ENCODE data around the gene GLI3. TPM values are rescaled to one million over a fixed set of nuclear protein-coding genes. Genes with fewer than 3 reads are reported as not detected.

GLI3 gene
- total RNA-seq, 1 donor from 2014 or later: 126 TPM

DNA sequence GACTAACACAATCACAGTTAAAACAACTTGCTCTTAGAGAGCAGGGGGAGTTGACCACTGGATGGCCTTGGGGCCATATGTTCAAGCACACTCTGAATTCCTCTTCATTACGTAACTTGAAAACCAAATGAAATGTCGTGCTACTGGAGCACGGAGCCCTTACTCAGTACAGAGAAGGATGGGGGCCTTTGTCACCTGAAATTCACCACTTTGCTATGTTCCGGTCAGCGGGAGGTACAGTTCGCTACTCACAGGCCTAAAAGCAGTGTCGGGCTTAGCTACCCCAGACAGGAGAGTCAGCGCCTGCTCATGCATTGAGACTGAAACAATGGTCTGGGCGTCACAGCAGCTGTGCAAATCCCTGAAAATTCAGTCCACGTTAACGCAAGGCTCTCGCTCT lies 39.6 kb downstream of the GLI3 start:
- H3K4me3 Mint-ChIP-seq: no peak overlapping the region
- peaks cover 59% of the 10 kb centered on the region for H3K4me1 Mint-ChIP-seq
- no peaks in the 10 kb centered on the region for H3K27me3 Mint-ChIP-seq (ENCODE audit: low read depth)
- TF ChIP-seq, protein P1, sequence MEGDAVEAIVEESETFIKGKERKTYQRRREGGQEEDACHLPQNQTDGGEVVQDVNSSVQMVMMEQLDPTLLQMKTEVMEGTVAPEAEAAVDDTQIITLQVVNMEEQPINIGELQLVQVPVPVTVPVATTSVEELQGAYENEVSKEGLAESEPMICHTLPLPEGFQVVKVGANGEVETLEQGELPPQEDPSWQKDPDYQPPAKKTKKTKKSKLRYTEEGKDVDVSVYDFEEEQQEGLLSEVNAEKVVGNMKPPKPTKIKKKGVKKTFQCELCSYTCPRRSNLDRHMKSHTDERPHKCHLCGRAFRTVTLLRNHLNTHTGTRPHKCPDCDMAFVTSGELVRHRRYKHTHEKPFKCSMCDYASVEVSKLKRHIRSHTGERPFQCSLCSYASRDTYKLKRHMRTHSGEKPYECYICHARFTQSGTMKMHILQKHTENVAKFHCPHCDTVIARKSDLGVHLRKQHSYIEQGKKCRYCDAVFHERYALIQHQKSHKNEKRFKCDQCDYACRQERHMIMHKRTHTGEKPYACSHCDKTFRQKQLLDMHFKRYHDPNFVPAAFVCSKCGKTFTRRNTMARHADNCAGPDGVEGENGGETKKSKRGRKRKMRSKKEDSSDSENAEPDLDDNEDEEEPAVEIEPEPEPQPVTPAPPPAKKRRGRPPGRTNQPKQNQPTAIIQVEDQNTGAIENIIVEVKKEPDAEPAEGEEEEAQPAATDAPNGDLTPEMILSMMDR (IDR thresholded peaks at IDR 0.05; ENCODE audit: unreplicated experiment): no peak
- H3K27ac Mint-ChIP-seq: peak overlapping the region; percentile 18
- H3K36me3 Mint-ChIP-seq: peaks cover 8% of the 10 kb centered on the region
- no peaks in the 10 kb centered on the region for H3K9me3 Mint-ChIP-seq
- DNase-seq (ENCODE audit: low spot score in 2 of 2, unreplicated experiment in 2 of 2): no peak

DNA sequence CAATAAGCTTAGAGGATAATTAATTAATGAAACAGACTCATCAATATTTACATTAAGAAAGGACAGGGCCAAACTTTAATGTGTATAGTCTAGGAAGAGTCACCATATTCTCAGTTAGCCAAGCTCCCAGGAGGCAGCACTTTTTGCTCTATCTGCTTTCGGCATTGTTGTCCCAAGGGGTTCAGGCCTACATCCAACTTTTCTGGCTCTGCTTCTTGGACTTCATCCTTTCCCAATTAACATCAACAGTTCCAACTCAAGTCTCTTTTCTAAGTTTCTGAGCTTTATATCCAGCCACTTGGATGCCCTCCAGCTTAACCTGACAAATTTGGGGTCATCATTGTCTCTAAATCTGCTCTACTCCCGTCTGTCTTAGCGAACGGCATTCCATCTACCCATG lies 42.8 kb downstream of the GLI3 start:
- no peaks in the 10 kb centered on the region for H3K9me3 Mint-ChIP-seq
- H3K4me3 Mint-ChIP-seq: peak overlapping the region; percentile 5
- H3K27ac Mint-ChIP-seq: peak overlapping the region; percentile 95
- TF ChIP-seq, protein P1 (IDR thresholded peaks at IDR 0.05; ENCODE audit: unreplicated experiment): no peak
- H3K27me3 Mint-ChIP-seq (ENCODE audit: low read depth): no peaks in the 10 kb centered on the region
- DNase-seq (ENCODE audit: low spot score in 2 of 2, unreplicated experiment in 2 of 2): no peak
- peaks cover 8% of the 10 kb centered on the region for H3K36me3 Mint-ChIP-seq
- peaks cover 76% of the 10 kb centered on the region for H3K4me1 Mint-ChIP-seq

- Mint-ChIP-seq H3K9me3 (no peaks in the 10 kb centered on the region), H3K27me3 (ENCODE audit: low read depth) (no peaks in the 10 kb centered on the region), H3K4me3 (peak overlapping the region; percentile 22), H3K27ac (peak overlapping the region; percentile 95), H3K36me3 (peaks cover 9% of the 10 kb centered on the region), H3K4me1 (peaks cover 72% of the 10 kb centered on the region)
- no peak for DNase-seq (ENCODE audit: low spot score in 2 of 2, unreplicated experiment in 2 of 2)
- TF ChIP-seq, protein P1 (IDR thresholded peaks at IDR 0.05; ENCODE audit: unreplicated experiment): no peak
Measured at GRCh38 chr7:42193471-42194129, 43.4 kb downstream of the GLI3 start.

GRCh38 chr7:42192851-42193461 lies 44.1 kb downstream of the GLI3 start:
- no peak for DNase-seq (ENCODE audit: low spot score in 2 of 2, unreplicated experiment in 2 of 2)
- Mint-ChIP-seq H3K4me1 (peaks cover 65% of the 10 kb centered on the region), H3K9me3 (no peaks in the 10 kb centered on the region), H3K36me3 (peaks cover 12% of the 10 kb centered on the region), H3K27ac (peak overlapping the region; percentile 95), H3K27me3 (ENCODE audit: low read depth) (no peaks in the 10 kb centered on the region), H3K4me3 (peak overlapping the region; percentile 22)
- TF ChIP-seq, protein P1 (IDR thresholded peaks at IDR 0.05; ENCODE audit: unreplicated experiment): no peak

DNA sequence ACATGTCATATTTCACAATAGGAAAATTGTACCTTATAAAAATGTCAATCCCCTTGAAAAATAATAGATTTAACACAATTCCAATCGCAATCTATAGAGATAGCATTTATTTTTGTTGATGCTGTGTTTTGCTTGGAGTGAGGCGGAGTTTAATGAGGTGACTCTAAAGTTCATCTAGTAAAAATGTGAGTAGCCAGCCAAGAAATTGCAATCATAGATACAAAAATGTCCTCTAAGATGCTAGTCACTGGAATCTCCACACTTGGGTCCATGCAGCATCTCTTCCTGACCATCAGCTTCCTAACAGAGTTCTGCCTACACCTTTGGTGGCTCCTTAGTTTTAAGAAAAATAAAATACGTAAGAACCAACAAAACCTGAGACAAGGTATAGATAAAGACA lies 44.9 kb downstream of the GLI3 start:
- H3K9me3 Mint-ChIP-seq: no peaks in the 10 kb centered on the region
- H3K27ac Mint-ChIP-seq: peak overlapping the region; percentile 95
- peaks cover 61% of the 10 kb centered on the region for H3K4me1 Mint-ChIP-seq
- H3K36me3 Mint-ChIP-seq: peaks cover 7% of the 10 kb centered on the region
- no peaks in the 10 kb centered on the region for H3K27me3 Mint-ChIP-seq (ENCODE audit: low read depth)
- no peak for DNase-seq (ENCODE audit: low spot score in 2 of 2, unreplicated experiment in 2 of 2)
- TF ChIP-seq, protein P1 (IDR thresholded peaks at IDR 0.05; ENCODE audit: unreplicated experiment): no peak
- no peak overlapping the region for H3K4me3 Mint-ChIP-seq

Measured in mesothelial cell of epicardium (in vitro differentiated cells).